DOHH2 (cell line): ENCODE measurements around the gene STRN.

Experiments used
- H3F3A ChIP-seq: fragments of 200-600 bp; sonication (generic), shearing (Covaris generic); 2 replicates; pipeline ENCODE4 v1.6.0; 2016; ENCODE audit warnings: antibody characterized with exemption, mild to moderate bottlenecking; ENCODE audit not compliant: control insufficient read depth, insufficient read depth
- H3K27ac ChIP-seq: fragments of 200-600 bp; sonication (generic); 2 replicates; pipeline ENCODE4 v1.5.1; 2014; ENCODE audit warnings: low read depth, mild to moderate bottlenecking, low read length, moderate library complexity
- H3K27me3 ChIP-seq: fragments of 200-600 bp; sonication (generic); 2 replicates; pipeline ENCODE4 v1.6.1; 2014; ENCODE audit warnings: mild to moderate bottlenecking, low read length, mixed read lengths; ENCODE audit not compliant: control insufficient read depth
- H3K36me3 ChIP-seq: fragments of 200-600 bp; sonication (generic); 2 replicates; pipeline ENCODE4 v1.6.1; 2014; ENCODE audit warnings: mild to moderate bottlenecking, low read length, moderate library complexity, mixed read lengths; ENCODE audit not compliant: control insufficient read depth
- H3K4me1 ChIP-seq: fragments of 200-600 bp; sonication (generic); 2 replicates; pipeline ENCODE4 v1.6.1; 2014; ENCODE audit warnings: mild to moderate bottlenecking, low read length, mixed read lengths; ENCODE audit not compliant: control insufficient read depth
- H3K4me2 ChIP-seq: fragments of 200-600 bp; sonication (generic); 2 replicates; pipeline ENCODE4 v1.6.0; 2014; ENCODE audit warnings: mild to moderate bottlenecking, low read length, moderate library complexity
- H3K4me3 ChIP-seq: fragments of 200-600 bp; sonication (generic); 2 replicates; pipeline ENCODE4 v1.5.1; 2014; ENCODE audit warnings: mild to moderate bottlenecking, low read length, mixed read lengths
- H3K79me2 ChIP-seq: fragments of 200-600 bp; sonication (generic); 2 replicates; pipeline ENCODE4 v1.6.1; 2014; ENCODE audit warnings: mild to moderate bottlenecking, low read length, mixed read lengths; ENCODE audit not compliant: control insufficient read depth
- H3K9me2 ChIP-seq: fragments of 200-600 bp; sonication (generic); replicated peaks from 2 replicates; pipeline ENCODE4 v1.6.1; 2014; ENCODE audit warnings: mild to moderate bottlenecking, low read length, mixed read lengths; ENCODE audit not compliant: control insufficient read depth
- H3K9me3 ChIP-seq: fragments of 200-600 bp; sonication (generic); 2 replicates; pipeline ENCODE4 v1.6.1; 2014; ENCODE audit warnings: antibody characterized with exemption, low read length, mixed read lengths; ENCODE audit not compliant: control insufficient read depth, insufficient read depth
- H4K20me1 ChIP-seq: fragments of 200-600 bp; sonication (generic); 2 replicates; pipeline ENCODE4 v1.6.0; 2014; ENCODE audit warnings: low read depth, mild to moderate bottlenecking, antibody characterized with exemption, low read length, moderate library complexity; ENCODE audit not compliant: control insufficient read depth, insufficient read depth
- EZH2phosphoT487 ChIP-seq: fragments of 200-600 bp; sonication (generic); IDR thresholded peaks from 2 replicates; pipeline ENCODE4 v1.6.1; 2017; ENCODE audit warnings: borderline replicate concordance, mild to moderate bottlenecking, antibody characterized with exemption, low read length, moderate library complexity, mixed read lengths
- TF ChIP-seq, protein P1 (sequence below): fragments of 200-600 bp; sonication (generic); IDR thresholded peaks from one replicate; pipeline ENCODE4 v1.5.1; 2014; ENCODE audit warnings: antibody characterized with exemption, mild to moderate bottlenecking, low read depth, low read length; ENCODE audit not compliant: poor library complexity, severe bottlenecking

Gene STRN

GRCh38 chr2:36963734-36964133, 2.6 kb downstream of the STRN start:
- peaks cover 70% of the 10 kb centered on the region for H3K79me2 ChIP-seq
- no peak overlapping the region for H3K27ac ChIP-seq

DNA sequence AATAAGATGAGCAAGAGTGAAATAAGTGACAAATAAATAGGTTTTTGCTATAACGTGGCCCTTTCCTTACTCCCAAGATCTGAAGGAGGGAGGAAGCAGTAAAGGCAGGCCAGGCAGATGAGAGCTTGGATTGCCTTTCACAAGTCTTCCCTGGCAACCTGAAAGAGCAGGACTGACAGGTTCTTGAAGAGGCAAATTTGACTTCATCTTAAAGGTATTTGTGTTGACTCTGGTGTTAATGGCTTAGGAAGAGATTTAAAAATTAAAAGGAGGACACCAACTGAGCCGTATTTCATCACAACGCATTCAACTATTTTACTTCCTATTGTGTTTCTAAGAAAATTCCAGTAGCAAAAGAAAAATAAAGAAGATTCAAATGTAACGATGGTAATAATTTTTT, 3.2 kb downstream of the STRN start:
- Histone ChIP-seq H3K27ac (no peak overlapping the region), H3K9me2 (no peaks in the 10 kb centered on the region), H3K27me3 (no peaks in the 10 kb centered on the region), H3K4me2 (no peak overlapping the region), H3K4me1 (peaks cover 24% of the 10 kb centered on the region), H3K4me3 (no peak overlapping the region), H4K20me1 (no peaks in the 10 kb centered on the region), H3K79me2 (peaks cover 76% of the 10 kb centered on the region), H3F3A (0 out of 2 replicates have a peak, but pooled peaks cover 3% of the 10 kb centered on the region), H3K9me3 (no peaks in the 10 kb centered on the region), H3K36me3 (peaks cover 6% of the 10 kb centered on the region)
- TF ChIP-seq, protein P1, sequence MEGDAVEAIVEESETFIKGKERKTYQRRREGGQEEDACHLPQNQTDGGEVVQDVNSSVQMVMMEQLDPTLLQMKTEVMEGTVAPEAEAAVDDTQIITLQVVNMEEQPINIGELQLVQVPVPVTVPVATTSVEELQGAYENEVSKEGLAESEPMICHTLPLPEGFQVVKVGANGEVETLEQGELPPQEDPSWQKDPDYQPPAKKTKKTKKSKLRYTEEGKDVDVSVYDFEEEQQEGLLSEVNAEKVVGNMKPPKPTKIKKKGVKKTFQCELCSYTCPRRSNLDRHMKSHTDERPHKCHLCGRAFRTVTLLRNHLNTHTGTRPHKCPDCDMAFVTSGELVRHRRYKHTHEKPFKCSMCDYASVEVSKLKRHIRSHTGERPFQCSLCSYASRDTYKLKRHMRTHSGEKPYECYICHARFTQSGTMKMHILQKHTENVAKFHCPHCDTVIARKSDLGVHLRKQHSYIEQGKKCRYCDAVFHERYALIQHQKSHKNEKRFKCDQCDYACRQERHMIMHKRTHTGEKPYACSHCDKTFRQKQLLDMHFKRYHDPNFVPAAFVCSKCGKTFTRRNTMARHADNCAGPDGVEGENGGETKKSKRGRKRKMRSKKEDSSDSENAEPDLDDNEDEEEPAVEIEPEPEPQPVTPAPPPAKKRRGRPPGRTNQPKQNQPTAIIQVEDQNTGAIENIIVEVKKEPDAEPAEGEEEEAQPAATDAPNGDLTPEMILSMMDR = no peak
- TF ChIP-seq EZH2phosphoT487 = no peak

More at GRCh38 chr2:36963734-36964133, 2.6 kb downstream of the STRN start:
- H4K20me1 ChIP-seq = no peaks in the 10 kb centered on the region
- H3K4me2 ChIP-seq = no peak overlapping the region
- H3K4me3 ChIP-seq = no peak overlapping the region
- H3K36me3 ChIP-seq = peaks cover 6% of the 10 kb centered on the region
- no peaks in the 10 kb centered on the region for H3K9me2 ChIP-seq
- TF ChIP-seq EZH2phosphoT487 = no peak
- TF ChIP-seq, protein P1 = no peak
- no peaks in the 10 kb centered on the region for H3K27me3 ChIP-seq
- H3K4me1 ChIP-seq = peaks cover 29% of the 10 kb centered on the region
- no peaks in the 10 kb centered on the region for H3K9me3 ChIP-seq
- H3F3A ChIP-seq = peaks cover 7% of the 10 kb centered on the region; the same call in 1 of the 2 replicates

DNA sequence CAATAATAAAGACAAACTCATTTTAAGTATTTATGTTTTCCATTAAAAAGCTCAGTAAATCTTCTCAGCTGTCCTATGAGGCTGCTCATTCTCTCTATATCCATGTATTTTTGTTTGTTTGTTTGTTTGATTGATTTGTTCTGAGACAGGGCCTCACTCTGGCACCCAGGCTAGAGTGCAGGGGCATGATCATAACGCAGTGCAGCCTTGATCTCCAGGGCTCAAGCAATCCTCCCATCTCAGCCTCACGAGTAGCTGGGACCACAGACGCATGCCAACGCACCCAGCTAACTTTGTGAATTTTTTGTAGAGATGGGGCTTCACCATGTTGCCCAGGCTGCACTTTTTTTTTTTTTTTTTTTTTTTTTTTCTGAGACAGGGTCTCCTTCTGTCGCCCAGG, 5.6 kb downstream of the STRN start:
- Histone ChIP-seq H4K20me1 (no peaks in the 10 kb centered on the region), H3K27me3 (no peaks in the 10 kb centered on the region), H3K9me3 (no peaks in the 10 kb centered on the region), H3K36me3 (peaks cover 6% of the 10 kb centered on the region), H3K79me2 (peaks cover 88% of the 10 kb centered on the region), H3K4me2 (no peak overlapping the region), H3K4me3 (no peak overlapping the region), H3F3A (no peaks in the 10 kb centered on the region), H3K4me1 (peaks cover 11% of the 10 kb centered on the region), H3K27ac (no peak overlapping the region), H3K9me2 (no peaks in the 10 kb centered on the region)
- TF ChIP-seq EZH2phosphoT487 = no peak
- TF ChIP-seq, protein P1 = no peak
